Measurements from ENCODE around the gene MXD4.

GRCh38 chr4:2299794-2300193 is 37.9 kb upstream of the MXD4 start:
- TF ChIP-seq CTCF (IDR thresholded peaks at IDR 0.05) (no peak), POLR2A (IDR thresholded peaks at IDR 0.05) (no peak)
